NB4 (cell line): ENCODE measurements around the gene GRM5.
"Not testable (repeated sequence)": the region's sequence is repeated elsewhere in the genome, so short reads cannot be mapped to it uniquely, and the experiment has no call there.

Experiments
- CTCF ChIP-seq: IDR thresholded peaks from one replicate; pipeline ENCODE4 v1.5.1; 2012; ENCODE audit warnings: low read depth, low read length
- MAX ChIP-seq: IDR thresholded peaks from 2 replicates; pipeline ENCODE4 v1.6.1; 2011; ENCODE audit warnings: low read depth, low read length
- POLR2A ChIP-seq: IDR thresholded peaks from 2 replicates; pipeline ENCODE4 v1.6.1; 2011; ENCODE audit warnings: mild to moderate bottlenecking; ENCODE audit not compliant: insufficient read length; ENCODE audit errors: extremely low read depth

- TF ChIP-seq POLR2A, CTCF, MAX: not testable (repeated sequence)
These were observed 28.0 kb upstream of the GRM5 start for GRCh38 chr11:89093806-89094205.
